OCI-LY1 (cell line): ENCODE measurements around the gene NEUROD2.

Experiments
- CTCF ChIP-seq: fragments of 200-600 bp; sonication (generic), shearing (Covaris generic); IDR thresholded peaks from 2 replicates; pipeline ENCODE4 v1.5.1; 2017; ENCODE audit warnings: mild to moderate bottlenecking, antibody characterized with exemption, low read length, moderate library complexity, mixed read lengths
- EZH2 ChIP-seq: fragments of 200-600 bp; sonication (generic), shearing (Covaris generic); IDR thresholded peaks from 2 replicates; pipeline ENCODE4 v1.8.0; 2017; ENCODE audit warnings: borderline replicate concordance, mixed run types, mild to moderate bottlenecking, antibody characterized with exemption, low read length, moderate library complexity, mixed read lengths

GRCh38 chr17:39572121-39572520 is 35.6 kb downstream of the NEUROD2 start:
- TF ChIP-seq CTCF: no peak
- TF ChIP-seq EZH2: no peak
